Sigmoid colon (tissue), 4 donors: ENCODE results near the gene CEACAM1.

Experiments used
- EP300 ChIP-seq, 4 donors: sonication (generic); formaldehyde crosslinking; IDR thresholded peaks; one replicate each; pipeline ENCODE4 v1.6.1; 2017; ENCODE audit warnings: antibody characterized with exemption in 4 of 4
- POLR2AphosphoS5 ChIP-seq, 4 donors: sonication (generic); formaldehyde crosslinking; IDR thresholded peaks; one replicate each; pipeline ENCODE4 v1.6.1; 2017; ENCODE audit warnings: antibody characterized with exemption in 4 of 4
- TF ChIP-seq, protein P1 (sequence below), 4 experiments: fragments of 450-650 bp in 3 of 4; fragments of 200-600 bp in 1 of 4; IDR thresholded peaks; one replicate each; pipeline ENCODE4 v1.5.1; 2016 to 2019; ENCODE audit warnings: antibody characterized with exemption in 4 of 4, mild to moderate bottlenecking in 3 of 4, moderate library complexity in 2 of 4

GRCh38 chr19:42487032-42487797, 41.1 kb downstream of the CEACAM1 start:
- TF ChIP-seq, protein P1, sequence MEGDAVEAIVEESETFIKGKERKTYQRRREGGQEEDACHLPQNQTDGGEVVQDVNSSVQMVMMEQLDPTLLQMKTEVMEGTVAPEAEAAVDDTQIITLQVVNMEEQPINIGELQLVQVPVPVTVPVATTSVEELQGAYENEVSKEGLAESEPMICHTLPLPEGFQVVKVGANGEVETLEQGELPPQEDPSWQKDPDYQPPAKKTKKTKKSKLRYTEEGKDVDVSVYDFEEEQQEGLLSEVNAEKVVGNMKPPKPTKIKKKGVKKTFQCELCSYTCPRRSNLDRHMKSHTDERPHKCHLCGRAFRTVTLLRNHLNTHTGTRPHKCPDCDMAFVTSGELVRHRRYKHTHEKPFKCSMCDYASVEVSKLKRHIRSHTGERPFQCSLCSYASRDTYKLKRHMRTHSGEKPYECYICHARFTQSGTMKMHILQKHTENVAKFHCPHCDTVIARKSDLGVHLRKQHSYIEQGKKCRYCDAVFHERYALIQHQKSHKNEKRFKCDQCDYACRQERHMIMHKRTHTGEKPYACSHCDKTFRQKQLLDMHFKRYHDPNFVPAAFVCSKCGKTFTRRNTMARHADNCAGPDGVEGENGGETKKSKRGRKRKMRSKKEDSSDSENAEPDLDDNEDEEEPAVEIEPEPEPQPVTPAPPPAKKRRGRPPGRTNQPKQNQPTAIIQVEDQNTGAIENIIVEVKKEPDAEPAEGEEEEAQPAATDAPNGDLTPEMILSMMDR (IDR thresholded peaks at IDR 0.05), result no peak
- TF ChIP-seq POLR2AphosphoS5 (IDR thresholded peaks at IDR 0.05) (no peak), EP300 (IDR thresholded peaks at IDR 0.05) (no peak)
